ENCODE results near the gene ADGRF3. TPM values are rescaled to one million over a fixed set of nuclear protein-coding genes. Genes with fewer than 3 reads are reported as not detected.

The ADGRF3 gene
- polyA plus RNA-seq, 1 of the 3 experiments (the other 2 are of a cell fraction): 0.31 TPM

DNA sequence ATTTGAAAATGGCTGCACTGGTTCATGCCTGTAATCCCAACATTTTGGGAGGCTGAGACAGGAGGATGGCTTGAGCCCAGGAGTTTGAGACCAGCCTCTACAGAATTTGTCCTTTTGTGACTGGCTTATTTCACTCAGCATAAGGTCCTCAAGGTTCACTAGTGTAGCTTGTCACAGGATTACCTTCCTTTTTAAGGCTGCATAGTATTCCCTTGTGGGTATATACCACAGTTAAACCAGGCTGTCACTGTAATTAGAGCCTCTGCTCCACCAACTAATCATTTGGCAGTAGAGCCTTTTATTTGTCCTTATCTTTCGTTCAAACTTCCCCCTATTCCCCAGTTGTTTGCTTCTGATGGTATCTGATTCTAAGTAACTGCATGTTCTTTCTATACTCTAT, 51.1 kb downstream of the ADGRF3 start:
- Histone ChIP-seq H3K9ac (no peak overlapping the region), H3K36me3 (replicated peaks in 1 of 2; ENCODE audit: control insufficient read depth in 1 of 2, insufficient read depth in 2 of 2, low read length in 1 of 2) (no peaks in the 10 kb centered on the region), H4K20me1 (ENCODE audit: insufficient read depth) (no peaks in the 10 kb centered on the region), H3K4me3 (ENCODE audit: low read depth in 2 of 2, low read length in 1 of 2) (no peak overlapping the region), H2AFZ (ENCODE audit: low read depth) (no peak overlapping the region), H3K27ac (ENCODE audit: low read depth in 2 of 2, low read length in 1 of 2) (no peak overlapping the region), H3K4me1 (ENCODE audit: control insufficient read depth in 1 of 2, insufficient read depth in 2 of 2, low read depth in 1 of 2, low read length in 1 of 2) (peaks cover 0 to 2% of the 10 kb centered on the region in 2 experiments; a peak in 1 of 4 replicates), H3K79me2 (ENCODE audit: insufficient read depth) (no peaks in the 10 kb centered on the region), H3K9me2 (no peaks in the 10 kb centered on the region), H3K27me3 (ENCODE audit: insufficient read depth) (no peaks in the 10 kb centered on the region), H3K9me3 (no peaks in the 10 kb centered on the region), H3F3A (replicated peaks; ENCODE audit: insufficient read depth) (no peaks in the 10 kb centered on the region), H3K4me2 (no peak overlapping the region)
- WGBS (ENCODE audit: low lambda C conversion rate): 22% methylated on average over 1 of the region's 1 CpG
- DNase-seq: no peak
- ChIA-PET CTCF (no interaction called here), POLR2A (no interaction called here)
- TF ChIP-seq EZH2phosphoT487 (IDR thresholded peaks at IDR 0.05; ENCODE audit: borderline replicate concordance, low read depth) (no peak), EP300 (IDR thresholded peaks at IDR 0.05; ENCODE audit: borderline replicate concordance in 1 of 2, low read depth in 1 of 2, low read length in 1 of 2) (no peak), POLR2AphosphoS5 (IDR thresholded peaks at IDR 0.05; ENCODE audit: low read depth, low read length) (no peak), SIN3A (IDR thresholded peaks at IDR 0.05; ENCODE audit: borderline replicate concordance, low read depth, low read length) (no peak), GABPA (IDR thresholded peaks at IDR 0.05; ENCODE audit: low read depth) (no peak), ELF1 (IDR thresholded peaks at IDR 0.05) (no peak), GATA2 (CRISPR knock-in tag; IDR thresholded peaks at IDR 0.05) (no peak), USF2 (IDR thresholded peaks at IDR 0.05; ENCODE audit: borderline replicate concordance, low read depth, low read length) (no peak), RCOR1 (IDR thresholded peaks at IDR 0.05; ENCODE audit: low read length) (no peak), RAD21 (IDR thresholded peaks at IDR 0.05; ENCODE audit: low read length) (no peak), FOSL2 (IDR thresholded peaks at IDR 0.05; ENCODE audit: borderline replicate concordance, low read depth) (no peak), TCF12 (IDR thresholded peaks at IDR 0.05) (no peak), RFX5 (IDR thresholded peaks at IDR 0.05; ENCODE audit: low read length) (no peak), TAF1 (IDR thresholded peaks at IDR 0.05; ENCODE audit: borderline replicate concordance, low read depth, low read length) (no peak), PBX3 (IDR thresholded peaks at IDR 0.05) (no peak), NFIC (IDR thresholded peaks at IDR 0.05; ENCODE audit: borderline replicate concordance) (no peak)
- TF ChIP-seq, protein P1, sequence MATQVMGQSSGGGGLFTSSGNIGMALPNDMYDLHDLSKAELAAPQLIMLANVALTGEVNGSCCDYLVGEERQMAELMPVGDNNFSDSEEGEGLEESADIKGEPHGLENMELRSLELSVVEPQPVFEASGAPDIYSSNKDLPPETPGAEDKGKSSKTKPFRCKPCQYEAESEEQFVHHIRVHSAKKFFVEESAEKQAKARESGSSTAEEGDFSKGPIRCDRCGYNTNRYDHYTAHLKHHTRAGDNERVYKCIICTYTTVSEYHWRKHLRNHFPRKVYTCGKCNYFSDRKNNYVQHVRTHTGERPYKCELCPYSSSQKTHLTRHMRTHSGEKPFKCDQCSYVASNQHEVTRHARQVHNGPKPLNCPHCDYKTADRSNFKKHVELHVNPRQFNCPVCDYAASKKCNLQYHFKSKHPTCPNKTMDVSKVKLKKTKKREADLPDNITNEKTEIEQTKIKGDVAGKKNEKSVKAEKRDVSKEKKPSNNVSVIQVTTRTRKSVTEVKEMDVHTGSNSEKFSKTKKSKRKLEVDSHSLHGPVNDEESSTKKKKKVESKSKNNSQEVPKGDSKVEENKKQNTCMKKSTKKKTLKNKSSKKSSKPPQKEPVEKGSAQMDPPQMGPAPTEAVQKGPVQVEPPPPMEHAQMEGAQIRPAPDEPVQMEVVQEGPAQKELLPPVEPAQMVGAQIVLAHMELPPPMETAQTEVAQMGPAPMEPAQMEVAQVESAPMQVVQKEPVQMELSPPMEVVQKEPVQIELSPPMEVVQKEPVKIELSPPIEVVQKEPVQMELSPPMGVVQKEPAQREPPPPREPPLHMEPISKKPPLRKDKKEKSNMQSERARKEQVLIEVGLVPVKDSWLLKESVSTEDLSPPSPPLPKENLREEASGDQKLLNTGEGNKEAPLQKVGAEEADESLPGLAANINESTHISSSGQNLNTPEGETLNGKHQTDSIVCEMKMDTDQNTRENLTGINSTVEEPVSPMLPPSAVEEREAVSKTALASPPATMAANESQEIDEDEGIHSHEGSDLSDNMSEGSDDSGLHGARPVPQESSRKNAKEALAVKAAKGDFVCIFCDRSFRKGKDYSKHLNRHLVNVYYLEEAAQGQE (IDR thresholded peaks at IDR 0.05; ENCODE audit: low read depth, low read length): no peak

Data from SK-N-SH (cell line).